Measurements from ENCODE around the gene MLANA.

The MLANA gene

DNA sequence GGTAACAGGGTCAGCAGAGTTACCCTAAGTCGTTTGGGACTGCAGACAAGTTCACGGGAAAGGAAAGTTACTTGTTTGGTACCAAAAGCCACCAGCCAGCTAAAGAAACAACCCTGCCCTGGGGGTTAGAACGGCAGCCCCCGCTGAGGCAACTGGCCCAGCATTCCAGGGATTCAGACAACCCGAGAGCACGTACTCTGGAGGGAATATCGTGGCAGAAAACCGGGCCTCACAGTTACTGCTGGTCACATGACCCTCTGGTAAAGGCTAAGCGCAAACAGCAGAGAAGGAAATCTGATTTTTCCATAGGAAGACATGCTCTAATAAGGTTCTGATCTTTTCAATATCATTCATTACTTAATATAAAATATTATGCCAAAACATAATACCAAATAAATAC is 22.5 kb upstream of the MLANA start:
- H3K27me3 ChIP-seq (ENCODE audit: low read depth, low read length): no peaks in the 10 kb centered on the region
- no peak overlapping the region for H2AFZ ChIP-seq (ENCODE audit: low read depth, low read length)
- no peak overlapping the region for H3K4me3 ChIP-seq (ENCODE audit: low read length)
- no peaks in the 10 kb centered on the region for H3K36me3 ChIP-seq (replicated peaks; ENCODE audit: low read depth, low read length)
- H4K20me1 ChIP-seq (ENCODE audit: insufficient read depth, low read length): no peaks in the 10 kb centered on the region
- no peak overlapping the region for H3K27ac ChIP-seq (ENCODE audit: low read length)
- no peaks in the 10 kb centered on the region for H3K79me2 ChIP-seq (ENCODE audit: low read length)
- no peak overlapping the region for H3K9ac ChIP-seq (ENCODE audit: low read length)
- no peaks in the 10 kb centered on the region for H3K9me3 ChIP-seq (ENCODE audit: insufficient read depth, low read length)
- H3K4me1 ChIP-seq (ENCODE audit: low read length): no peaks in the 10 kb centered on the region; the same call in 1 of the 2 replicates
- H3K4me2 ChIP-seq (ENCODE audit: low read length): no peak overlapping the region
- TF ChIP-seq, protein P1, sequence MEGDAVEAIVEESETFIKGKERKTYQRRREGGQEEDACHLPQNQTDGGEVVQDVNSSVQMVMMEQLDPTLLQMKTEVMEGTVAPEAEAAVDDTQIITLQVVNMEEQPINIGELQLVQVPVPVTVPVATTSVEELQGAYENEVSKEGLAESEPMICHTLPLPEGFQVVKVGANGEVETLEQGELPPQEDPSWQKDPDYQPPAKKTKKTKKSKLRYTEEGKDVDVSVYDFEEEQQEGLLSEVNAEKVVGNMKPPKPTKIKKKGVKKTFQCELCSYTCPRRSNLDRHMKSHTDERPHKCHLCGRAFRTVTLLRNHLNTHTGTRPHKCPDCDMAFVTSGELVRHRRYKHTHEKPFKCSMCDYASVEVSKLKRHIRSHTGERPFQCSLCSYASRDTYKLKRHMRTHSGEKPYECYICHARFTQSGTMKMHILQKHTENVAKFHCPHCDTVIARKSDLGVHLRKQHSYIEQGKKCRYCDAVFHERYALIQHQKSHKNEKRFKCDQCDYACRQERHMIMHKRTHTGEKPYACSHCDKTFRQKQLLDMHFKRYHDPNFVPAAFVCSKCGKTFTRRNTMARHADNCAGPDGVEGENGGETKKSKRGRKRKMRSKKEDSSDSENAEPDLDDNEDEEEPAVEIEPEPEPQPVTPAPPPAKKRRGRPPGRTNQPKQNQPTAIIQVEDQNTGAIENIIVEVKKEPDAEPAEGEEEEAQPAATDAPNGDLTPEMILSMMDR (IDR thresholded peaks at IDR 0.05; ENCODE audit: low read depth, low read length): no peak
- TF ChIP-seq EZH2phosphoT487 (IDR thresholded peaks at IDR 0.05; ENCODE audit: low read depth): no peak

DNA sequence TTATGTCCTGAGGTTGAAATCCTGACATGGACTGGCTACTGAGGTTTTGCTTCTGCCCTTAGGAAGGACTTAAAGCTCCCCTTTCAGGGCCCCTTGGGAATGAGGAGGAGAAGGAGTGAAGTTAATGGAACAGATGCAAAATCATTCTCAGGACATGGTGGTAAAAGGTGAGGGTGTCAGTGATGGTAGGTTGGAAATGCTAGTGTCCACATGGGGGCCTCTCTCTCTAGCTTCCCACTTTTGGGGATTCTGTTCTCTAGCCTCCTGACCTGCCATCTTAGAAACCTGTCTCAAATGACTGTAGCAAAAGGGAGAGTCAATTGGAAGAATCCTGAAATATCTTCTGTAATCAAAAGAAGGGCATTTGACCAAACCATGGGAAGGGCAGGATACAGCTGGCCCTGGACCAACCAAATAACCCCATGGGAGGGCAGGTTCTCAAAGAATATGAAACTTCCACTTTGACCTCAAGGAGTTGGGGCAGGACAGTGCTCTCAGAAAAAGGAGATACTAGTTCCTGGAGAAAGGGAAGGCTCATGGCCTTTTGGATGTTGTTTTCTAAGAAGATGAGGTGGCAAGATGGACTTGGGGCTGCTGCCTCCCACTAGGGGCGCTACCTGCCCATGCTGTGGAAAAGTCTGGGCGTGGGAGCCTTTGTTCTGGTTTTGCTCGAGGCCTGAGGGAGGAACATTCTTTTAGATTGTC is 21.2 kb upstream of the MLANA start:
- no peaks in the 10 kb centered on the region for H3K9me3 ChIP-seq (ENCODE audit: insufficient read depth, low read length)
- no peak for TF ChIP-seq EZH2phosphoT487 (IDR thresholded peaks at IDR 0.05; ENCODE audit: low read depth)
- TF ChIP-seq, protein P1 (IDR thresholded peaks at IDR 0.05; ENCODE audit: low read depth, low read length): peak; percentile 69
- no peak overlapping the region for H3K4me3 ChIP-seq (ENCODE audit: low read length)
- H4K20me1 ChIP-seq (ENCODE audit: insufficient read depth, low read length): no peaks in the 10 kb centered on the region
- no peak overlapping the region for H3K27ac ChIP-seq (ENCODE audit: low read length)
- no peaks in the 10 kb centered on the region for H3K36me3 ChIP-seq (replicated peaks; ENCODE audit: low read depth, low read length)
- H3K27me3 ChIP-seq (ENCODE audit: low read depth, low read length): no peaks in the 10 kb centered on the region
- H3K79me2 ChIP-seq (ENCODE audit: low read length): no peaks in the 10 kb centered on the region
- H3K4me1 ChIP-seq (ENCODE audit: low read length): no peaks in the 10 kb centered on the region; the same call in 1 of the 2 replicates
- H3K9ac ChIP-seq (ENCODE audit: low read length): no peak overlapping the region
- 0 out of 2 replicates have a peak overlapping the region, but pooled peaks have one; percentile 11 for H3K4me2 ChIP-seq (ENCODE audit: low read length)
- H2AFZ ChIP-seq (ENCODE audit: low read depth, low read length): peak overlapping the region; percentile 23; the same call in 1 of the 2 replicates

DNA sequence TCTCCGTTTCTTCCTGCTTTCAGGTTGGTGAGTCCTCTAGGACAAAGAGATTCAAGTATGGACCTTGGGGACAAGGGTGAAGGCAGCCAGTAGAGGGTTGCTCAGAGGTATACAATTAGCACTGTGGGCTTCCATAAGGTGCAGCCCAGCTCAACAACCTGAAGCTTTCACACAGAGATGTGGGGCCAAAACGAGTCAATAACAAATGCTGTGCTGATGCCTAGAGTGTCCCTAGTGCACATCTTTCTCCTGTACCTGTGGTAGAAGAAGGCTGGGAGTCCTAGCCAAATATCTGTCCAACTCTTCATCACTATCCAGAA is 20.7 kb upstream of the MLANA start:
- Histone ChIP-seq H3K4me1 (ENCODE audit: low read length) (no peaks in the 10 kb centered on the region; the same call in 1 of the 2 replicates), H3K9me3 (ENCODE audit: insufficient read depth, low read length) (no peaks in the 10 kb centered on the region), H4K20me1 (ENCODE audit: insufficient read depth, low read length) (no peaks in the 10 kb centered on the region), H3K4me2 (ENCODE audit: low read length) (0 out of 2 replicates have a peak overlapping the region, but pooled peaks have one; percentile 11), H3K4me3 (ENCODE audit: low read length) (no peak overlapping the region), H3K9ac (ENCODE audit: low read length) (no peak overlapping the region), H3K27ac (ENCODE audit: low read length) (no peak overlapping the region), H3K27me3 (ENCODE audit: low read depth, low read length) (no peaks in the 10 kb centered on the region), H3K36me3 (replicated peaks; ENCODE audit: low read depth, low read length) (no peaks in the 10 kb centered on the region), H2AFZ (ENCODE audit: low read depth, low read length) (peak overlapping the region; percentile 23; the same call in 1 of the 2 replicates), H3K79me2 (ENCODE audit: low read length) (no peaks in the 10 kb centered on the region)
- TF ChIP-seq, protein P1 (IDR thresholded peaks at IDR 0.05; ENCODE audit: low read depth, low read length): no peak
- no peak for TF ChIP-seq EZH2phosphoT487 (IDR thresholded peaks at IDR 0.05; ENCODE audit: low read depth)

DNA sequence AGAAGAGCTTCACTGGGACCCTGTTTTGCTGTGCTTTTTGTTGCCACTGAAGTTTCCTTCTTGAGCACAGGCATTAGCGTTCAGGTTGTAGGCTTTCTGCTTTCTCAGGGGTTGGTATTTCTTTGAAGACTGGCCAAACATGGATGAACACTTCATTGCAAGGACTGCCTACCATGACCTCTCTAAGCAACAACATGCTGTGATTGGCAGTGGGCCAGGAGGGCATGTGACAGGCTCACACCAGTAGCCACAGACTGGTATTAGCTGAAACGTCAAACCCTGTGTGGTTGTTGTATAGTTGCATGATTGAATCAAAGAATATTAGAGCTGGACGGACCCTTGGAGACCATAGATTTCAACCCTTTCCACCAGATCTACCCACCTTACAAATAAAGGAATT is 20.0 kb upstream of the MLANA start:
- no peak overlapping the region for H2AFZ ChIP-seq (ENCODE audit: low read depth, low read length)
- H3K36me3 ChIP-seq (replicated peaks; ENCODE audit: low read depth, low read length): no peaks in the 10 kb centered on the region
- H3K27me3 ChIP-seq (ENCODE audit: low read depth, low read length): no peaks in the 10 kb centered on the region
- H4K20me1 ChIP-seq (ENCODE audit: insufficient read depth, low read length): no peaks in the 10 kb centered on the region
- no peaks in the 10 kb centered on the region for H3K79me2 ChIP-seq (ENCODE audit: low read length)
- peaks cover under 1% of the 10 kb centered on the region for H3K4me1 ChIP-seq (ENCODE audit: low read length)
- no peak overlapping the region for H3K4me3 ChIP-seq (ENCODE audit: low read length)
- no peak overlapping the region for H3K4me2 ChIP-seq (ENCODE audit: low read length)
- H3K9ac ChIP-seq (ENCODE audit: low read length): no peak overlapping the region
- no peaks in the 10 kb centered on the region for H3K9me3 ChIP-seq (ENCODE audit: insufficient read depth, low read length)
- H3K27ac ChIP-seq (ENCODE audit: low read length): no peak overlapping the region
- TF ChIP-seq, protein P1 (IDR thresholded peaks at IDR 0.05; ENCODE audit: low read depth, low read length): no peak
- TF ChIP-seq EZH2phosphoT487 (IDR thresholded peaks at IDR 0.05; ENCODE audit: low read depth): no peak

All from OCI-LY3 (cell line).